Tibial nerve (tissue), 4 donors: Measurements from ENCODE around the gene FGD3.

Experiments used
- CTCF ChIP-seq, 5 experiments: fragments of 200-600 bp in 3 of 5; fragments of 450-650 bp in 2 of 5; sonication (generic) in 3 of 5; IDR thresholded peaks; one replicate each; pipeline ENCODE4 v1.5.1; 2016 to 2019; ENCODE audit warnings: antibody characterized with exemption in 5 of 5, mild to moderate bottlenecking in 3 of 5, moderate library complexity in 2 of 5
- EP300 ChIP-seq, 2 donors: sonication (generic); formaldehyde crosslinking; IDR thresholded peaks; one replicate each; pipeline ENCODE4 v1.6.1; 2017; ENCODE audit warnings: antibody characterized with exemption in 2 of 2, mild to moderate bottlenecking in 1 of 2
- POLR2A ChIP-seq, 2 donors: fragments of 450-650 bp; IDR thresholded peaks; one replicate each; pipeline ENCODE4 v1.6.1; 2017; ENCODE audit warnings: antibody characterized with exemption in 2 of 2, mild to moderate bottlenecking in 2 of 2, moderate library complexity in 2 of 2

DNA sequence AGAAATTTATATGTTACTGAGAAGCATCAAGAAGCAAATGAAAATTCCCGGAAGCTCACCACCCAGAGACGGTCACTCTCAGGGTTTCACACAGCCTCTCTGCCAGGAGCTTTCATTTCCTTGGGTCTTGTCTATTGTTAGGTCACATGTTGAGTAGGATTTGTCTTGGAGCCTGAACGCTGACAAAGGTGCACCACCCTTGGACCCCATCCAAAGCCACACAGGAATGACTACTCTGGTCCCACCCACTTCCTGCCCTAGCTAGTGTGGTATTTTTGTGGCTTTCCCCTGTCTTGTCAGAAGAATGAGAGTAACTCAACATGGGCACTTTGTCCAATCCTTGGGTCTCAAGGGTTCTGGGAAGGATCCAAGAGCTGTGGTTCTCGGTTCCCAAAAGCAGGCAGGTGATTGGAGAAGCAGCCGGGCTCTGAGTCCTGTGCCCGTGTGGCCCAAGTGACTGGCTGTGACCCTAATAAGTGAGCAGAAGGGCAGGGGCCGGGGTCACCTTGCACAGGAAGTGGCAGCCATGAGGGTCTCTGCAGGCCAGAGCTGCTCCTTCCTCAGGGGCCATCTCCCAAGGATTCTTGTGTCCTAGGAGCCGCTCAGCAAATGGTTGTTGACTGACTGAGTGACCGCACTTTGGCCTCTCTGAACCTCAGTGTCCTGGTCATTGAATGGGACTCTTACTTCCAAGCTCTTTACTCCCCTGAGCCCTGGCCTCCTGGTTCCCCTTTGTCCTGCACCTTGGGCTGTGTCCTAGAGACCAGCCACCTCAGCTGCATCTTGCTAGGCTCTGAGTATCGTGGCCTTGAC, 6.9 kb downstream of the FGD3 start:
- no peak for TF ChIP-seq CTCF (IDR thresholded peaks at IDR 0.05)
- no peak for TF ChIP-seq POLR2A (IDR thresholded peaks at IDR 0.05)
- TF ChIP-seq EP300 (IDR thresholded peaks at IDR 0.05): no peak
